Right lobe of liver (tissue), 4 donors: ENCODE data around the gene EPOP.

Experiments
- POLR2A ChIP-seq: fragments of 450-650 bp; IDR thresholded peaks from one replicate; pipeline ENCODE4 v1.6.1; 2017; ENCODE audit warnings: antibody characterized with exemption, mild to moderate bottlenecking
- TF ChIP-seq, protein P1 (sequence below), 4 donors: fragments of 200-600 bp in 3 of 4; fragments of 450-650 bp in 1 of 4; IDR thresholded peaks; one replicate each; pipeline versions ENCODE4 v1.5.1 to v1.8.0; 2016 to 2022; ENCODE audit warnings: antibody characterized with exemption in 4 of 4, mild to moderate bottlenecking in 2 of 4
- donor health status: DM: no; HTN: no; CAD: no.
- donor health status: DM: no; HTN: no; CAD: no.
- donor health status: DM: no; HTN: yes; CAD: no.

DNA sequence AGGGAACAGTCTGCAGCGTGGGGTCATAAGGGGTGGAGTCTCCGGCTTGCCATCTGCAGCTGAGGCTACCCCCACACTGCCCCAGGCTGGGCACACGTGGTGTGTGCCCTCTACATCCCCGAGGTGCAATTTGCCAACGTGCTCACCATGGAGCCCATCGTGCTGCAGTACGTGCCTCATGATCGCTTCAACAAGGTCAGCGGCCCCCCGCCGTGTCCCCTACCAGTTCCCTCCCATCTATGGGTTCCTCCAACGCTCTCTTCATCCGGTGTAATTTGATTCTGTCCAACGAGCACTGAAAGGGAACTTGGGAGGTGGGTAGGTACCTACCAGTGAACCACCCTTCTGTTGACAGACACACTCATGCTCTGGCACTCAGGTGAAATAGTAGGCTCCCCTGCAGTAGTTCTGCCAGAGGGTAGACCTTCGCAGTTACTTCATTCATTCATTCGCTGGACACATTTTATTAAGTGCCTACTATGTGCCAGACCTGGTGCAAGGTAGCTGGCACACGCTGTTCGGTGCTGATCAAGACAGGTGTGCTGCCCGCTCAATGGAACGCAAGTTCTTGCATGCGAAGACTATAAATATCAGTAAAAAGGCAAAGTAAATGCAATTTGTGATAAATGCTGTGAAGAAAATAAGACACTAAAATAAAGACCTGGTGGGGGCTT lies 33.1 kb upstream of the EPOP start:
- TF ChIP-seq, protein P1, sequence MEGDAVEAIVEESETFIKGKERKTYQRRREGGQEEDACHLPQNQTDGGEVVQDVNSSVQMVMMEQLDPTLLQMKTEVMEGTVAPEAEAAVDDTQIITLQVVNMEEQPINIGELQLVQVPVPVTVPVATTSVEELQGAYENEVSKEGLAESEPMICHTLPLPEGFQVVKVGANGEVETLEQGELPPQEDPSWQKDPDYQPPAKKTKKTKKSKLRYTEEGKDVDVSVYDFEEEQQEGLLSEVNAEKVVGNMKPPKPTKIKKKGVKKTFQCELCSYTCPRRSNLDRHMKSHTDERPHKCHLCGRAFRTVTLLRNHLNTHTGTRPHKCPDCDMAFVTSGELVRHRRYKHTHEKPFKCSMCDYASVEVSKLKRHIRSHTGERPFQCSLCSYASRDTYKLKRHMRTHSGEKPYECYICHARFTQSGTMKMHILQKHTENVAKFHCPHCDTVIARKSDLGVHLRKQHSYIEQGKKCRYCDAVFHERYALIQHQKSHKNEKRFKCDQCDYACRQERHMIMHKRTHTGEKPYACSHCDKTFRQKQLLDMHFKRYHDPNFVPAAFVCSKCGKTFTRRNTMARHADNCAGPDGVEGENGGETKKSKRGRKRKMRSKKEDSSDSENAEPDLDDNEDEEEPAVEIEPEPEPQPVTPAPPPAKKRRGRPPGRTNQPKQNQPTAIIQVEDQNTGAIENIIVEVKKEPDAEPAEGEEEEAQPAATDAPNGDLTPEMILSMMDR (IDR thresholded peaks at IDR 0.05) = no peak
- TF ChIP-seq POLR2A = no peak
